GM12878 (cell line): ENCODE data around the gene F10. TPM values are rescaled to one million over a fixed set of nuclear protein-coding genes. Genes with fewer than 3 reads are reported as not detected.

Experiments
- ATAC-seq: fragments of 200-7000 bp; cut with Tn5 transposase; 3 replicates; pipeline ENCODE4 v1.9.1; 2020; ENCODE audit warnings: mild to moderate bottlenecking, moderate library complexity
- BruUV-seq: library from RNA; stranded (reverse); fragments of 400-500 nt; replicated peaks from 2 replicates; lab custom pipeline; 2021; lab: Mats Ljungman, UMichigan
- CTCF ChIA-PET: fragments of 300-600 bp; sonication (Branson Sonifier 250); formaldehyde crosslinking; extraction: SDS; loops from one replicate; lab custom pipeline; 2021; ENCODE audit warnings: inconsistent platforms; lab: Yijun Ruan, JAX
- POLR2A ChIA-PET: fragments of 350-600 bp; formaldehyde crosslinking; extraction: SDS; loops from one replicate; lab custom pipeline; 2021; ENCODE audit warnings: inconsistent platforms; lab: Charles Lee
- RAD21 ChIA-PET: fragments of 300-600 bp; sonication (Branson Sonifier 250); formaldehyde crosslinking; loops from one replicate; lab custom pipeline; 2023; ENCODE audit warnings: antibody characterized with exemption; ENCODE audit not compliant: unreplicated experiment; lab: Charles Lee
- SMC1A ChIA-PET: fragments of 300-600 bp; sonication (Branson Sonifier 250); formaldehyde crosslinking; loops from one replicate; lab custom pipeline; 2023; ENCODE audit not compliant: unreplicated experiment, uncharacterized antibody; lab: Charles Lee
- DNase-seq: peaks from one replicate; pipeline ENCODE4 v3.0.0-alpha.2; 2011; ENCODE audit warnings: low read depth, low spot score
- FAIRE-seq: peaks from 3 replicates; lab custom pipeline; 2011; peaks lifted over from hg19 to GRCh38; lab: Jason Lieb, UNC
- H2AFZ ChIP-seq: 2 replicates; pipeline ENCODE4 v1.6.0; 2011; ENCODE audit warnings: low read depth, low read length, control low read depth; ENCODE audit not compliant: control insufficient read depth
- H3K27ac ChIP-seq: 2 replicates; pipeline ENCODE4 v1.5.1; 2011; ENCODE audit warnings: control low read depth; ENCODE audit not compliant: control insufficient read depth, insufficient read depth
- H3K27me3 ChIP-seq, 2 experiments: replicated peaks in 1 of 2; 2 replicates each; pipeline versions ENCODE4 v1.6.0 to v1.6.1; 2011; ENCODE audit warnings: low read length in 1 of 2; ENCODE audit not compliant: control insufficient read depth in 2 of 2, insufficient read depth in 2 of 2
- H3K36me3 ChIP-seq, 2 experiments: 2 replicates each; pipeline ENCODE4 v1.5.1; 2011; ENCODE audit warnings: low read length in 1 of 2; ENCODE audit not compliant: control insufficient read depth in 2 of 2, insufficient read depth in 2 of 2
- H3K4me1 ChIP-seq: 2 replicates; pipeline ENCODE4 v1.6.1; 2011; ENCODE audit warnings: mild to moderate bottlenecking, low read length, moderate library complexity, mixed read lengths; ENCODE audit not compliant: control insufficient read depth, insufficient read depth
- H3K4me2 ChIP-seq: 2 replicates; pipeline ENCODE4 v1.6.0; 2011; ENCODE audit warnings: control low read depth; ENCODE audit not compliant: control insufficient read depth, insufficient read depth
- H3K4me3 ChIP-seq: fragments of 200-600 bp; sonication (generic); 2 replicates; pipeline ENCODE4 v1.5.1; 2016
- H3K79me2 ChIP-seq: 2 replicates; pipeline ENCODE4 v1.6.0; 2011; ENCODE audit warnings: low read length; ENCODE audit not compliant: control insufficient read depth, insufficient read depth
- H3K9ac ChIP-seq: 2 replicates; pipeline ENCODE4 v1.8.0; 2011; ENCODE audit warnings: low read length, control low read depth, mixed read lengths; ENCODE audit not compliant: control insufficient read depth, insufficient read depth
- H3K9me3 ChIP-seq: replicated peaks from 3 replicates; pipeline ENCODE4 v1.5.1; 2011; ENCODE audit warnings: mild to moderate bottlenecking, low read length; ENCODE audit not compliant: control insufficient read depth, insufficient read depth
- H4K20me1 ChIP-seq: 2 replicates; pipeline ENCODE4 v1.6.0; 2011; ENCODE audit not compliant: control insufficient read depth, insufficient read depth
- ASH2L ChIP-seq: fragments of 300-600, 200-600 bp; sonication (generic); IDR thresholded peaks from 2 replicates; pipeline ENCODE4 v1.6.1; 2017; ENCODE audit warnings: low read depth, mild to moderate bottlenecking, borderline replicate concordance
- BMI1 ChIP-seq: fragments of 450-650 bp; IDR thresholded peaks from 2 replicates; pipeline ENCODE4 v1.6.1; 2016; ENCODE audit warnings: mild to moderate bottlenecking, moderate library complexity, borderline replicate concordance
- BRCA1 ChIP-seq: IDR thresholded peaks from 2 replicates; pipeline ENCODE4 v1.6.1; 2011; ENCODE audit warnings: low read depth, low read length, improper control_type of control experiment
- CHD1 ChIP-seq: IDR thresholded peaks from 2 replicates; pipeline ENCODE4 v1.6.1; 2012; ENCODE audit warnings: low read depth, low read length, improper control_type of control experiment
- DPF2 ChIP-seq: fragments of 450-650 bp; IDR thresholded peaks from 2 replicates; pipeline ENCODE4 v1.6.1; 2017; ENCODE audit warnings: mild to moderate bottlenecking
- EP300 ChIP-seq, 2 experiments: fragments of 150-350 bp in 1 of 2; IDR thresholded peaks; 2 replicates each; pipeline ENCODE4 v1.6.1; 2011 to 2012; ENCODE audit warnings: low read depth in 2 of 2, low read length in 2 of 2, borderline replicate concordance in 1 of 2, improper control_type of control experiment in 1 of 2, inconsistent platforms in 1 of 2; ENCODE audit not compliant: control insufficient read depth in 1 of 2
- ETV6 ChIP-seq, 2 experiments: fragments of 450-650 bp in 1 of 2; IDR thresholded peaks in 1 of 2; conservative IDR thresholded peaks in 1 of 2; 2 replicates each; pipeline ENCODE4 v1.6.1; 2014; ENCODE audit warnings: antibody characterized with exemption in 1 of 2, borderline replicate concordance in 1 of 2, low read depth in 1 of 2, mild to moderate bottlenecking in 1 of 2, moderate library complexity in 1 of 2
- HDAC2 ChIP-seq: fragments of 200-600 bp; sonication (generic); IDR thresholded peaks from 2 replicates; pipeline ENCODE4 v1.6.1; 2017
- KLF5 ChIP-seq: fragments of 450-650 bp; IDR thresholded peaks from 2 replicates; pipeline ENCODE4 v1.6.1; 2014; ENCODE audit warnings: mild to moderate bottlenecking; ENCODE audit not compliant: partially characterized antibody
- MYB ChIP-seq: fragments of 150-350 bp; IDR thresholded peaks from 2 replicates; pipeline ENCODE4 v1.6.1; 2014; ENCODE audit warnings: mild to moderate bottlenecking, low read depth, low read length, borderline replicate concordance
- NR2C2 ChIP-seq: IDR thresholded peaks from 2 replicates; pipeline ENCODE4 v1.6.1; 2011; ENCODE audit warnings: borderline replicate concordance, low read depth; ENCODE audit not compliant: control insufficient read depth, insufficient read length
- POU2F2 ChIP-seq: IDR thresholded peaks from 3 replicates; pipeline ENCODE4 v1.6.1; 2011; ENCODE audit warnings: low read depth, mild to moderate bottlenecking, low read length, borderline replicate concordance
- RELA ChIP-seq: fragments of 450-650 bp; IDR thresholded peaks from 2 replicates; pipeline ENCODE4 v1.8.0; 2014; ENCODE audit warnings: borderline replicate concordance; ENCODE audit not compliant: partially characterized antibody
- STAT1 ChIP-seq: fragments of 450-650 bp; conservative IDR thresholded peaks from 2 replicates; pipeline ENCODE4 v1.6.1; 2014; ENCODE audit warnings: antibody characterized with exemption, mild to moderate bottlenecking
- WRNIP1 ChIP-seq: IDR thresholded peaks from 2 replicates; pipeline ENCODE4 v1.6.1; 2011; ENCODE audit warnings: low read depth, low read length, improper control_type of control experiment, borderline replicate concordance
- YY1 ChIP-seq: IDR thresholded peaks from 2 replicates; pipeline ENCODE4 v1.6.1; 2011; ENCODE audit warnings: low read depth, mild to moderate bottlenecking, low read length
- ZNF207 ChIP-seq: fragments of 450-650 bp; IDR thresholded peaks from 2 replicates; pipeline ENCODE4 v1.6.1; 2014; ENCODE audit warnings: antibody characterized with exemption, mild to moderate bottlenecking, borderline replicate concordance
- ZZZ3 ChIP-seq: IDR thresholded peaks from 2 replicates; pipeline ENCODE4 v1.6.1; 2011; ENCODE audit warnings: low read depth; ENCODE audit not compliant: control insufficient read depth, insufficient read length
- WGBS: methylation state at CpG from one replicate; pipeline ENCODE4 v1.1.6; 2016; ENCODE audit warnings: low lambda C conversion rate; ENCODE audit not compliant: insufficient replicate concordance, insufficient coverage; ENCODE audit errors: missing lambda C conversion rate; 5-methylcytosine and 5-hydroxymethylcytosine counted together
- in situ Hi-C: fragments of 300-500 bp; cut with MboI; formaldehyde crosslinking; loops from 9 replicates; pipeline ENCODE4 v1.14.3; 2018; ENCODE audit warnings: mixed read lengths
- intact Hi-C: fragments of 100-400 bp; cut with micrococcal nuclease; formaldehyde crosslinking; loops from one replicate; pipeline ENCODE4 v1.14.2; 2022; ENCODE audit not compliant: unreplicated experiment
- polyA plus RNA-seq, 11 experiments: library from polyadenylated mRNA; depleted of rRNA in 4 of 11; unstranded in 6 of 11; stranded (reverse) in 5 of 11; fragments of >200 nt; fragmentation: Nextera tagmentation in 4 of 11; fragmentation: Illumina TruSeq in 1 of 11; extraction: Ambion mirVana in 4 of 11; extraction: Trizol in 1 of 11; gene quantifications; 1 replicate in 1 of 11; 2 replicates in 10 of 11; pipeline versions ENCODE4 v1.2.1 to v1.2.3, GENCODE V29; 2011 to 2016; ENCODE audit warnings: inconsistent platforms in 2 of 11, missing spikeins in 2 of 11, low read depth in 1 of 11
- total RNA-seq, 4 experiments: library from RNA; depleted of rRNA in 3 of 4; stranded (reverse); fragments of >200 nt in 3 of 4; fragmentation: Illumina TruSeq in 1 of 4; extraction: Trizol in 1 of 4; gene quantifications; 2 replicates each; pipeline versions ENCODE4 v1.2.1 to v1.2.3, GENCODE V29; 2013 to 2021
- TF ChIP-seq, protein P1 (sequence below), 3 experiments: IDR thresholded peaks in 2 of 3; conservative IDR thresholded peaks in 1 of 3; 2 replicates each; pipeline ENCODE4 v1.5.1; 2011; ENCODE audit warnings: low read depth in 3 of 3, low read length in 3 of 3, mild to moderate bottlenecking in 3 of 3, control low read depth in 2 of 3, moderate library complexity in 2 of 3, inconsistent platforms in 1 of 3, mixed read lengths in 1 of 3; ENCODE audit not compliant: control insufficient read depth in 2 of 3, insufficient read depth in 1 of 3; ENCODE audit errors: extremely low read depth in 1 of 3
- TF ChIP-seq, protein P2 (sequence below): fragments of 450-650 bp; IDR thresholded peaks from 2 replicates; pipeline ENCODE4 v1.6.1; 2016; ENCODE audit warnings: mild to moderate bottlenecking

F10 gene
- total and polyA plus RNA-seq, 10 of the 15 experiments (the other 5 are each of a cell fraction or from before 2014, with no cell fraction given): not detected

DNA sequence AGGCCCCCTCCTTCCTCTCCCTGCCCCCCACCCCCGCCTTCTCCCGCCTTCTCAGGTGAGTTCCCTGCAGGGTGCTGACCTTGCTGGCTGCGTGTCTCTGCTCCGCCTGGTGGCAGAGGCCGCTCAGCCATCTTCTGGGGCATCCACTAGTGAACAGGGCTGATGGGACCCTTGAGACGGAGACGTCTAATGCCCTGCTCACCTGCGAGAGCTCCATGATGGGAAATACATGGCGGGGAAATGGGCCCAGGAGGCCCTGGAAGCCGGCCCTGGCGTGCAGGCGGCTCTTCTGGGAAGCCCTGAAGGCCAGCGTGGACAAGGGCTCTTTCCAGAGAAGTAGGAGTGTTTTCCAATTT is 32.2 kb upstream of the F10 start:
- Histone ChIP-seq H4K20me1 (no peaks in the 10 kb centered on the region), H3K36me3 (no peaks in the 10 kb centered on the region), H3K27me3 (no peaks in the 10 kb centered on the region), H2AFZ (no peak overlapping the region), H3K4me3 (no peak overlapping the region), H3K79me2 (no peaks in the 10 kb centered on the region), H3K9me3 (no peaks in the 10 kb centered on the region), H3K4me1 (no peaks in the 10 kb centered on the region), H3K27ac (no peak overlapping the region), H3K9ac (no peak overlapping the region), H3K4me2 (no peak overlapping the region)
- DNase-seq: no peak
- CTCF ChIA-PET: no interaction called here
- TF ChIP-seq CHD1 (no peak), YY1 (no peak), RELA (no peak), ASH2L (no peak), ZZZ3 (no peak), KLF5 (no peak), BMI1 (no peak), NR2C2 (no peak), DPF2 (no peak), STAT1 (no peak), ETV6 (conservative IDR thresholded peaks at IDR 0.05 in 1 of 2, IDR thresholded peaks at IDR 0.05 in 1 of 2; ENCODE audit: borderline replicate concordance in 1 of 2, low read depth in 1 of 2) (no peak), ZNF207 (no peak), POU2F2 (no peak), EP300 (IDR thresholded peaks at IDR 0.05; ENCODE audit: borderline replicate concordance in 1 of 2, control insufficient read depth in 1 of 2, low read depth in 2 of 2, low read length in 2 of 2) (no peak), MYB (no peak), WRNIP1 (no peak), BRCA1 (no peak), HDAC2 (no peak)
- TF ChIP-seq, protein P1, sequence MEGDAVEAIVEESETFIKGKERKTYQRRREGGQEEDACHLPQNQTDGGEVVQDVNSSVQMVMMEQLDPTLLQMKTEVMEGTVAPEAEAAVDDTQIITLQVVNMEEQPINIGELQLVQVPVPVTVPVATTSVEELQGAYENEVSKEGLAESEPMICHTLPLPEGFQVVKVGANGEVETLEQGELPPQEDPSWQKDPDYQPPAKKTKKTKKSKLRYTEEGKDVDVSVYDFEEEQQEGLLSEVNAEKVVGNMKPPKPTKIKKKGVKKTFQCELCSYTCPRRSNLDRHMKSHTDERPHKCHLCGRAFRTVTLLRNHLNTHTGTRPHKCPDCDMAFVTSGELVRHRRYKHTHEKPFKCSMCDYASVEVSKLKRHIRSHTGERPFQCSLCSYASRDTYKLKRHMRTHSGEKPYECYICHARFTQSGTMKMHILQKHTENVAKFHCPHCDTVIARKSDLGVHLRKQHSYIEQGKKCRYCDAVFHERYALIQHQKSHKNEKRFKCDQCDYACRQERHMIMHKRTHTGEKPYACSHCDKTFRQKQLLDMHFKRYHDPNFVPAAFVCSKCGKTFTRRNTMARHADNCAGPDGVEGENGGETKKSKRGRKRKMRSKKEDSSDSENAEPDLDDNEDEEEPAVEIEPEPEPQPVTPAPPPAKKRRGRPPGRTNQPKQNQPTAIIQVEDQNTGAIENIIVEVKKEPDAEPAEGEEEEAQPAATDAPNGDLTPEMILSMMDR (IDR thresholded peaks at IDR 0.05 in 2 of 3, conservative IDR thresholded peaks at IDR 0.05 in 1 of 3; ENCODE audit: control insufficient read depth in 2 of 3, extremely low read depth in 1 of 3, insufficient read depth in 1 of 3, low read depth in 3 of 3, low read length in 3 of 3): no peak
- TF ChIP-seq, protein P2, sequence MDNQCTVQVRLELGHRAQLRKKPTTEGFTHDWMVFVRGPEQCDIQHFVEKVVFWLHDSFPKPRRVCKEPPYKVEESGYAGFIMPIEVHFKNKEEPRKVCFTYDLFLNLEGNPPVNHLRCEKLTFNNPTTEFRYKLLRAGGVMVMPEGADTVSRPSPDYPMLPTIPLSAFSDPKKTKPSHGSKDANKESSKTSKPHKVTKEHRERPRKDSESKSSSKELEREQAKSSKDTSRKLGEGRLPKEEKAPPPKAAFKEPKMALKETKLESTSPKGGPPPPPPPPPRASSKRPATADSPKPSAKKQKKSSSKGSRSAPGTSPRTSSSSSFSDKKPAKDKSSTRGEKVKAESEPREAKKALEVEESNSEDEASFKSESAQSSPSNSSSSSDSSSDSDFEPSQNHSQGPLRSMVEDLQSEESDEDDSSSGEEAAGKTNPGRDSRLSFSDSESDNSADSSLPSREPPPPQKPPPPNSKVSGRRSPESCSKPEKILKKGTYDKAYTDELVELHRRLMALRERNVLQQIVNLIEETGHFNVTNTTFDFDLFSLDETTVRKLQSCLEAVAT: no peak
- FAIRE-seq: no peak
- SMC1A ChIA-PET: no interaction called here
- RAD21 ChIA-PET: no interaction called here
- BruUV-seq: no TSS peak
- intact Hi-C loops (no loop called here), in situ Hi-C loops (no loop called here)
- POLR2A ChIA-PET: no interaction called here
- no peak for ATAC-seq
- 54% methylated on average over 11 of the region's 13 CpGs for WGBS
